Panc1 (cell line): ENCODE data around the gene ART1. TPM values are rescaled to one million over a fixed set of nuclear protein-coding genes. Genes with fewer than 3 reads are reported as not detected.

Experiments
- ATAC-seq: fragments of 200-7000 bp; cut with Tn5 transposase; 2 replicates; pipeline ENCODE4 v1.9.1; 2020; ENCODE audit warnings: mild to moderate bottlenecking, moderate library complexity
- BruUV-seq: library from RNA; stranded (reverse); fragments of 400-500 nt; replicated peaks from 2 replicates; lab custom pipeline; 2021; lab: Mats Ljungman, UMichigan
- CTCF ChIA-PET: fragments of 300-600 bp; sonication (Branson Sonifier 250); formaldehyde crosslinking; loops from one replicate; lab custom pipeline; 2022; ENCODE audit warnings: antibody characterized with exemption; lab: Charles Lee
- POLR2A ChIA-PET: fragments of 300-600 bp; sonication (Branson Sonifier 250); formaldehyde crosslinking; loops from one replicate; lab custom pipeline; 2022; ENCODE audit warnings: antibody characterized with exemption; lab: Charles Lee
- DNase-seq: peaks from one replicate; pipeline ENCODE4 v3.0.0-alpha.2; 2010; ENCODE audit warnings: low read depth, low spot score
- H3K27ac ChIP-seq: 2 replicates; pipeline ENCODE4 v1.5.1; 2011; ENCODE audit warnings: mild to moderate bottlenecking, low read length, inconsistent platforms
- H3K27me3 ChIP-seq: fragments of 200-500 bp; sonication (Bioruptor generic); 2 replicates; pipeline ENCODE4 v1.6.0; 2014; ENCODE audit warnings: low read length, inconsistent platforms; ENCODE audit not compliant: control insufficient read depth, insufficient read depth
- H3K36me3 ChIP-seq: fragments of 200-500 bp; sonication (Bioruptor generic); 2 replicates; pipeline ENCODE4 v1.5.1; 2014; ENCODE audit warnings: inconsistent platforms, mild to moderate bottlenecking, low read length, moderate library complexity; ENCODE audit not compliant: control insufficient read depth, insufficient read depth
- H3K4me1 ChIP-seq: 2 replicates; pipeline ENCODE4 v1.5.1; 2011; ENCODE audit warnings: inconsistent platforms, mild to moderate bottlenecking, low read length, moderate library complexity; ENCODE audit not compliant: control insufficient read depth, insufficient read depth
- H3K4me3 ChIP-seq, 2 experiments: 2 replicates each; pipeline ENCODE4 v1.5.1; 2011 to 2012; ENCODE audit warnings: low read depth in 2 of 2, low read length in 2 of 2, mild to moderate bottlenecking in 2 of 2, inconsistent platforms in 1 of 2, moderate library complexity in 1 of 2
- H3K9me3 ChIP-seq: fragments of 200-500 bp; sonication (Bioruptor generic); 2 replicates; pipeline ENCODE4 v1.5.1; 2014; ENCODE audit warnings: low read depth, mild to moderate bottlenecking, inconsistent platforms, low read length, moderate library complexity; ENCODE audit not compliant: control insufficient read depth, insufficient read depth
- CTCF ChIP-seq: fragments of 450-650 bp; IDR thresholded peaks from 2 replicates; pipeline ENCODE4 v1.5.1; 2017; ENCODE audit warnings: mild to moderate bottlenecking
- POLR2AphosphoS5 ChIP-seq: IDR thresholded peaks from 2 replicates; pipeline ENCODE4 v1.6.1; 2012; ENCODE audit warnings: mild to moderate bottlenecking, low read depth, low read length, moderate library complexity
- REST ChIP-seq, 2 experiments: IDR thresholded peaks; 2 replicates each; pipeline ENCODE4 v1.6.1; 2011 to 2012; ENCODE audit warnings: low read depth in 2 of 2, control low read depth in 1 of 2, low read length in 1 of 2, mild to moderate bottlenecking in 1 of 2, moderate library complexity in 1 of 2; ENCODE audit not compliant: insufficient read depth in 1 of 2
- SIN3A ChIP-seq: IDR thresholded peaks from 2 replicates; pipeline ENCODE4 v1.6.1; 2012; ENCODE audit warnings: low read depth, mild to moderate bottlenecking, low read length, moderate library complexity, borderline replicate concordance; ENCODE audit not compliant: insufficient read depth
- TCF7L2 ChIP-seq: IDR thresholded peaks from 2 replicates; pipeline ENCODE4 v1.6.1; 2011; ENCODE audit warnings: mild to moderate bottlenecking, low read depth, low read length, inconsistent platforms
- in situ Hi-C: cut with HindIII; loops from 2 replicates; pipeline ENCODE4 v1.10.0; 2016; ENCODE audit warnings: low sequenced_read_pairs, low pct_unique_long_range_greater_than_20kb
- intact Hi-C: fragments of 100-400 bp; cut with micrococcal nuclease; formaldehyde crosslinking; loops from one replicate; pipeline ENCODE4 v1.10.0; 2022; ENCODE audit not compliant: unreplicated experiment
- total RNA-seq: library from RNA; stranded (reverse); gene quantifications from one replicate; pipeline ENCODE4 v1.2.1, GENCODE V29; 2021; ENCODE audit not compliant: unreplicated experiment

ART1 gene
- total RNA-seq, 1 experiment from 2014 or later, result not detected

- ATAC-seq (no peak), DNase-seq (no peak)
- in situ Hi-C loops, result no loop called here
- ChIA-PET CTCF (no interaction called here), POLR2A (no interaction called here)
- no peak overlapping the region for H3K27ac ChIP-seq
- no peaks in the 10 kb centered on the region for H3K4me1 ChIP-seq
- H3K36me3 ChIP-seq, result no peaks in the 10 kb centered on the region
- TF ChIP-seq POLR2AphosphoS5 (no peak), REST (IDR thresholded peaks at IDR 0.05; ENCODE audit: insufficient read depth in 1 of 2, low read depth in 2 of 2, low read length in 1 of 2) (no peak), TCF7L2 (no peak), SIN3A (no peak), CTCF (no peak)
- H3K9me3 ChIP-seq, result no peaks in the 10 kb centered on the region
- H3K4me3 ChIP-seq, result no peak overlapping the region
- no peaks in the 10 kb centered on the region for H3K27me3 ChIP-seq
- BruUV-seq, result no TSS peak
- intact Hi-C loops, result no loop called here
Observed at GRCh38 chr11:3635641-3636375, 9.1 kb upstream of the ART1 start.

DNA sequence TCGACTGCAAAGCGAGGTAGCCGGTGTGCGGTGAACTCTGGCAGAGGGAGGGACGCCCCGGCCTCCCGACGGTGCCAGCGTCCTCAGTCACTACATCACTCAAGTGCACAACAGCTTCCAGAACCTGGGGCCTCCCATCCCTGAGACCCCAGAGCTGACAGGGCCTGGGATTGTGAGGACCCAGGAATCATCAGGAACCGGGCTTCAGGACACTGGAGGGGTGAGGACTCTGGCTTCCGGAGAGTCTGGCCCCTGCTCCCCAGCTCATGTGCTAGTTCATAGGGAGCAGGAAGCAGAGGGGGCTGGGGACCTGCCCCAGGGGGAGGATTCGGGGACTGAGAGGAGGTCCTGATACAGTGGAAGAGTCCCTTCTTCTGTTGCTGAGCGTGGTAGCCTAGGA, 7.7 kb upstream of the ART1 start:
- intact Hi-C loops (no loop called here), in situ Hi-C loops (no loop called here)
- no peak for ATAC-seq
- BruUV-seq, result no TSS peak
- ChIA-PET CTCF (no interaction called here), POLR2A (no interaction called here)
- Histone ChIP-seq H3K27ac (no peak overlapping the region), H3K4me1 (0 out of 2 replicates have a peak, but pooled peaks cover 4% of the 10 kb centered on the region), H3K4me3 (no peak overlapping the region), H3K36me3 (no peaks in the 10 kb centered on the region), H3K27me3 (0 out of 2 replicates have a peak, but pooled peaks cover 4% of the 10 kb centered on the region), H3K9me3 (no peaks in the 10 kb centered on the region)
- no peak for DNase-seq
- no peak for TF ChIP-seq SIN3A
- no peak for TF ChIP-seq REST (IDR thresholded peaks at IDR 0.05; ENCODE audit: insufficient read depth in 1 of 2, low read depth in 2 of 2, low read length in 1 of 2)
- no peak for TF ChIP-seq CTCF
- no peak for TF ChIP-seq TCF7L2
- no peak for TF ChIP-seq POLR2AphosphoS5
